Endodermal cell (in vitro differentiated cells): ENCODE results near the gene IFI27L1. TPM values are rescaled to one million over a fixed set of nuclear protein-coding genes. Genes with fewer than 3 reads are reported as not detected.
A peak's percentile ranks its signal among the peaks of the same experiment; 100 is the strongest.

Experiments
- DNase-seq: peaks from one replicate; pipeline ENCODE4 v3.0.0-alpha.2; 2017
- H3K27ac ChIP-seq: 2 replicates; pipeline ENCODE4 v1.5.1; 2013; ENCODE audit warnings: mild to moderate bottlenecking, low read depth, low read length, moderate library complexity
- H3K27me3 ChIP-seq: 2 replicates; pipeline ENCODE4 v1.6.1; 2013; ENCODE audit warnings: mild to moderate bottlenecking, low read length, moderate library complexity; ENCODE audit not compliant: insufficient read depth, control insufficient read depth, poor library complexity, severe bottlenecking
- H3K36me3 ChIP-seq: 2 replicates; pipeline ENCODE4 v1.7.0; 2013; ENCODE audit warnings: mild to moderate bottlenecking, low read length, moderate library complexity; ENCODE audit not compliant: control insufficient read depth, insufficient read depth
- H3K4me1 ChIP-seq: one replicate; pipeline ENCODE4 v1.7.0; 2013; ENCODE audit warnings: low read length; ENCODE audit not compliant: control insufficient read depth, insufficient read depth
- H3K4me3 ChIP-seq: 2 replicates; pipeline ENCODE4 v1.5.1; 2013; ENCODE audit warnings: mild to moderate bottlenecking, low read length, moderate library complexity
- H3K9ac ChIP-seq: 2 replicates; pipeline ENCODE4 v1.6.1; 2013; ENCODE audit warnings: mild to moderate bottlenecking, low read length, moderate library complexity; ENCODE audit not compliant: poor library complexity, severe bottlenecking; ENCODE audit errors: extremely low read depth
- H3K9me3 ChIP-seq: 2 replicates; pipeline ENCODE4 v1.6.1; 2013; ENCODE audit warnings: mild to moderate bottlenecking, low read length, moderate library complexity; ENCODE audit not compliant: control insufficient read depth
- H3K27ac Mint-ChIP-seq: 2 replicates; pipeline ENCODE4 v1.8.0; 2020; ENCODE audit warnings: mixed read lengths
- H3K27me3 Mint-ChIP-seq: 2 replicates; pipeline ENCODE4 v1.8.0; 2021; ENCODE audit warnings: mild to moderate bottlenecking, mixed read lengths; ENCODE audit not compliant: insufficient read depth
- H3K36me3 Mint-ChIP-seq: 2 replicates; pipeline ENCODE4 v1.8.0; 2020; ENCODE audit warnings: low read depth, mixed read lengths
- H3K4me1 Mint-ChIP-seq: 2 replicates; pipeline ENCODE4 v1.8.0; 2020; ENCODE audit warnings: mixed read lengths
- H3K4me3 Mint-ChIP-seq: 2 replicates; pipeline ENCODE4 v1.8.0; 2020; ENCODE audit warnings: mild to moderate bottlenecking, moderate library complexity, mixed read lengths
- H3K9me3 Mint-ChIP-seq: 2 replicates; pipeline ENCODE4 v1.8.0; 2020; ENCODE audit warnings: mild to moderate bottlenecking, mixed read lengths
- WGBS, 2 experiments: methylation state at CpG; one replicate each; pipeline versions ENCODE4 v1.1.5 to v1.1.7; 2013; ENCODE audit warnings: missing lambda C conversion rate in 2 of 2, mixed read lengths in 1 of 2; ENCODE audit not compliant: insufficient coverage in 1 of 2, insufficient read length in 1 of 2; 5-methylcytosine and 5-hydroxymethylcytosine counted together
- total RNA-seq, 2 donors: library from RNA; stranded (reverse); fragmentation: NEBNext Ultra II Directional in 1 of 2; extraction: Animal tissue kit (Norgen Biotek cat#: 25700) in 1 of 2; gene quantifications; 2 replicates in 1 of 2; 3 replicates in 1 of 2; pipeline ENCODE4 v1.2.1, GENCODE V29; 2021
- TF ChIP-seq, protein P1 (sequence below): fragments of 200-600 bp; sonication (generic); conservative IDR thresholded peaks from 2 replicates; pipeline ENCODE4 v1.5.0; 2021; ENCODE audit warnings: antibody characterized with exemption, mild to moderate bottlenecking

The IFI27L1 gene
- total RNA-seq, 2 donors from 2014 or later: 40.0 to 47.2 TPM

DNA sequence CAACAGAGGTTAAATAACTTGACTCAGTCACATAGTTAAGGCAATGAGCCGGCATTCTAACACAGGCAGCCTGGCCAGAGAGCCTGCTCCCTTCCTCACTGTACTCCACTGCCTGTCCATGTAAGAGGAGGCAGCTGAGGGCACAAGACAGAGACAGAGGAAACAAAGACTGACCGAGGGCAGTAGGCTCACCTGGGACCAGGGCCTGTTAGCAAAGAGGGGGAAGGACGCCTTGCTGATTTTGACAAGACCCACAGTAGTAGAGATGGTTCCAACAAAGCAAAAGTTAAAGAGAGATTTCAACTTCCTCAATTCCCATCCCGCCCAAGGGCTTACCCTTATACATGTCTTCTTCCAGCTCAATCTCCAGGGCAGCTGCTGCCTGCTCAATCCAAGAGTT lies 28.4 kb upstream of the IFI27L1 start:
- 92 to 93% methylated on average over 1 to 4 of the region's 4 CpGs for WGBS, 2 experiments
- no peak overlapping the region for H3K27ac ChIP-seq
- Mint-ChIP-seq H3K9me3 (no peaks in the 10 kb centered on the region), H3K36me3 (peaks cover 73% of the 10 kb centered on the region), H3K27me3 (no peaks in the 10 kb centered on the region), H3K27ac (peak overlapping the region; percentile 53), H3K4me3 (no peak overlapping the region), H3K4me1 (no peaks in the 10 kb centered on the region)
- TF ChIP-seq, protein P1, sequence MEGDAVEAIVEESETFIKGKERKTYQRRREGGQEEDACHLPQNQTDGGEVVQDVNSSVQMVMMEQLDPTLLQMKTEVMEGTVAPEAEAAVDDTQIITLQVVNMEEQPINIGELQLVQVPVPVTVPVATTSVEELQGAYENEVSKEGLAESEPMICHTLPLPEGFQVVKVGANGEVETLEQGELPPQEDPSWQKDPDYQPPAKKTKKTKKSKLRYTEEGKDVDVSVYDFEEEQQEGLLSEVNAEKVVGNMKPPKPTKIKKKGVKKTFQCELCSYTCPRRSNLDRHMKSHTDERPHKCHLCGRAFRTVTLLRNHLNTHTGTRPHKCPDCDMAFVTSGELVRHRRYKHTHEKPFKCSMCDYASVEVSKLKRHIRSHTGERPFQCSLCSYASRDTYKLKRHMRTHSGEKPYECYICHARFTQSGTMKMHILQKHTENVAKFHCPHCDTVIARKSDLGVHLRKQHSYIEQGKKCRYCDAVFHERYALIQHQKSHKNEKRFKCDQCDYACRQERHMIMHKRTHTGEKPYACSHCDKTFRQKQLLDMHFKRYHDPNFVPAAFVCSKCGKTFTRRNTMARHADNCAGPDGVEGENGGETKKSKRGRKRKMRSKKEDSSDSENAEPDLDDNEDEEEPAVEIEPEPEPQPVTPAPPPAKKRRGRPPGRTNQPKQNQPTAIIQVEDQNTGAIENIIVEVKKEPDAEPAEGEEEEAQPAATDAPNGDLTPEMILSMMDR: no peak
- no peaks in the 10 kb centered on the region for H3K9me3 ChIP-seq
- H3K27me3 ChIP-seq: no peaks in the 10 kb centered on the region
- H3K4me3 ChIP-seq: no peak overlapping the region
- H3K9ac ChIP-seq: no peak overlapping the region
- H3K4me1 ChIP-seq: no peaks in the 10 kb centered on the region
- DNase-seq: no peak
- peaks cover 94% of the 10 kb centered on the region for H3K36me3 ChIP-seq

DNA sequence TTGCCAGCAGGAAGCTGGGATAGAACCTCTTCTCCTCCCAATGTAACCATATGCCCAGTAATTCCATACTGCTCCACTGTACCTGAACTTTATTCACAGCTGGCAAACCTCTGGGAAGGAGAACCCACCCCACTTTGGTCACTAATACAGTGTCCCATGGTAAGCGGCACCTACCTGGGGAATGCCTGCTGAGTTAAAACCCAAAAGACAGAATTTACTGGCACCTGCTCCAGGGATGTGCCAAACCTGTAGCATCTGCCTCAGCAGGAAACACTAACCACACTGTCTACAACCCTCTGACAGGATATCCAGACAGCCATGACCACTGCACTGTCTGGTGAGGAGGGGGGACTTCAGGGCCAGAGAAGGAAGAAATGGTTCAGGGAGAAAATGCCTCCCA lies 26.7 kb upstream of the IFI27L1 start:
- no peak overlapping the region for H3K4me3 Mint-ChIP-seq
- Histone ChIP-seq H3K4me1 (no peaks in the 10 kb centered on the region), H3K9me3 (no peaks in the 10 kb centered on the region), H3K27me3 (no peaks in the 10 kb centered on the region), H3K4me3 (no peak overlapping the region), H3K36me3 (peaks cover 94% of the 10 kb centered on the region), H3K27ac (no peak overlapping the region), H3K9ac (no peak overlapping the region)
- H3K4me1 Mint-ChIP-seq: no peaks in the 10 kb centered on the region
- no peak for DNase-seq
- 100% methylated on average over 1 of the region's 1 CpG for WGBS, 2 experiments
- H3K27me3 Mint-ChIP-seq: no peaks in the 10 kb centered on the region
- H3K36me3 Mint-ChIP-seq: peaks cover 78% of the 10 kb centered on the region
- no peaks in the 10 kb centered on the region for H3K9me3 Mint-ChIP-seq
- H3K27ac Mint-ChIP-seq: no peak overlapping the region
- TF ChIP-seq, protein P1: no peak

DNA sequence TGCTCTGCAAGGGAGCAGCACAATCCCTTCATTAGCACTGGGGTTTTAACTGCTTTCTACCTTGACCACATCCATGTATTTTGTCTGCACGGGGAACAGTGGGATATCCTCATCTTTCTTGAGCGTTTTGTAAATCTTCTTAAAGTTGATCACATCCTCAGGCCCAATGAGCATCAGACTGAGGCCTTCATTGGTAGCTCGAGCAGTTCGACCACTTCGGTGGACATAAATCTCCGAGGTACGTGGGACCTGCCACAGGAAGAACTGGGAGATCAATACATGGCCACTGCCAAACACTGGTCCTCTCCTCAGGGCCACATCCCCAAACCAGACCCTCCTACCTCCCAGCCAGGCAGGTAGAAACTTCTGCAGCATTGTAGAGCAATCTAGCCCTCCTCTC lies 26.2 kb upstream of the IFI27L1 start:
- Histone ChIP-seq H3K36me3 (peaks cover 95% of the 10 kb centered on the region), H3K27me3 (no peaks in the 10 kb centered on the region), H3K9me3 (no peaks in the 10 kb centered on the region), H3K27ac (no peak overlapping the region), H3K4me1 (no peaks in the 10 kb centered on the region), H3K9ac (no peak overlapping the region), H3K4me3 (no peak overlapping the region)
- DNase-seq: peak; percentile 7
- Mint-ChIP-seq H3K27ac (no peak overlapping the region), H3K36me3 (peaks cover 79% of the 10 kb centered on the region), H3K9me3 (no peaks in the 10 kb centered on the region), H3K4me3 (no peak overlapping the region), H3K4me1 (no peaks in the 10 kb centered on the region), H3K27me3 (no peaks in the 10 kb centered on the region)
- 94 to 96% methylated on average over 3 to 7 of the region's 7 CpGs for WGBS, 2 experiments
- TF ChIP-seq, protein P1: no peak
